D341Med (cell line): ENCODE measurements around the gene DIDO1.
"Not testable (repeated sequence)": the region's sequence is repeated elsewhere in the genome, so short reads cannot be mapped to it uniquely, and the experiment has no call there.

Experiments used
- DNase-seq: peaks from one replicate; pipeline ENCODE4 v3.0.0; 2012; ENCODE audit warnings: low spot score

DIDO1 gene

GRCh38 chr20:62962891-62963613, 36.7 kb upstream of the DIDO1 start:
- no peak for DNase-seq

- DNase-seq: no peak
Observed at GRCh38 chr20:62962221-62962879, 36.0 kb upstream of the DIDO1 start.

- no peak for DNase-seq
Observed at GRCh38 chr20:62961799-62962198, 35.5 kb upstream of the DIDO1 start.

GRCh38 chr20:62961310-62961783, 35.0 kb upstream of the DIDO1 start:
- no peak for DNase-seq

GRCh38 chr20:62960446-62961309, 34.4 kb upstream of the DIDO1 start:
- DNase-seq: not testable (repeated sequence)

- no peak for DNase-seq
Observed at GRCh38 chr20:62959998-62960436, 33.7 kb upstream of the DIDO1 start.

- DNase-seq: no peak
Observed at GRCh38 chr20:62959101-62959971, 33.0 kb upstream of the DIDO1 start.

GRCh38 chr20:62958388-62959100, 32.2 kb upstream of the DIDO1 start:
- no peak for DNase-seq

GRCh38 chr20:62957136-62958117, 31.1 kb upstream of the DIDO1 start:
- no peak for DNase-seq

- DNase-seq: peak; percentile 21
Observed at GRCh38 chr20:62956387-62957135, 30.3 kb upstream of the DIDO1 start.

GRCh38 chr20:62955519-62956386, 29.4 kb upstream of the DIDO1 start:
- DNase-seq: peak; percentile 16

GRCh38 chr20:62953839-62954703, 27.8 kb upstream of the DIDO1 start:
- peak; percentile 38 for DNase-seq

- DNase-seq: peak; percentile 32
Observed at GRCh38 chr20:62952968-62953838, 26.9 kb upstream of the DIDO1 start.

GRCh38 chr20:62952373-62952967, 26.2 kb upstream of the DIDO1 start, which contains the start of gene SLC17A9:
SLC17A9 (plus strand) TSS chr20:62952709; CDS start chr20:62952831, 122 bp downstream.
- DNase-seq: peak; percentile 37

GRCh38 chr20:62951896-62952372, 25.6 kb upstream of the DIDO1 start:
- DNase-seq: peak; percentile 24
